GM12872 (cell line): Measurements from ENCODE around the gene RUNX2.

ENCODE experiments used
- TF ChIP-seq, protein P1 (sequence below): IDR thresholded peaks from 3 replicates; pipeline ENCODE4 v1.5.1; 2011; ENCODE audit warnings: low read depth, mild to moderate bottlenecking, low read length, moderate library complexity; ENCODE audit not compliant: insufficient read depth

Gene RUNX2

DNA sequence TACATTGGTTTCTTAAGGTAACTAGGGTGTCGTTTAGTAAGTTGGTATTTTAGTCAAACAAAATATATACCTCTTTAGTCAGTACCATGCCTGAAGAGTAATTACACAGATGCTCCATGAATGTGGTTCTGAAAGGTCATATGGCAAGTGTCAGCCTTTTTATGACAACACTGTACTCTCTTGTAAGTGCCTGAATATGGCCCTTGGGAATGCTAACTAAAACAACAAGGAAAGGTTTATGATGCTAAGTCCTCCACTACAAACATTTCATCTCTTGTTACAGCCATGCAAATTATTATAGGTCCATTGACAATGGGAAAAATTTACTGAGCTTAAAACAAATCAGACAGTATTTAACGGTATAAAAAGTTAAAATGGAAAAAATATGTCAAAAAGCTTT lies 88.6 kb downstream of the RUNX2 start:
- TF ChIP-seq, protein P1, sequence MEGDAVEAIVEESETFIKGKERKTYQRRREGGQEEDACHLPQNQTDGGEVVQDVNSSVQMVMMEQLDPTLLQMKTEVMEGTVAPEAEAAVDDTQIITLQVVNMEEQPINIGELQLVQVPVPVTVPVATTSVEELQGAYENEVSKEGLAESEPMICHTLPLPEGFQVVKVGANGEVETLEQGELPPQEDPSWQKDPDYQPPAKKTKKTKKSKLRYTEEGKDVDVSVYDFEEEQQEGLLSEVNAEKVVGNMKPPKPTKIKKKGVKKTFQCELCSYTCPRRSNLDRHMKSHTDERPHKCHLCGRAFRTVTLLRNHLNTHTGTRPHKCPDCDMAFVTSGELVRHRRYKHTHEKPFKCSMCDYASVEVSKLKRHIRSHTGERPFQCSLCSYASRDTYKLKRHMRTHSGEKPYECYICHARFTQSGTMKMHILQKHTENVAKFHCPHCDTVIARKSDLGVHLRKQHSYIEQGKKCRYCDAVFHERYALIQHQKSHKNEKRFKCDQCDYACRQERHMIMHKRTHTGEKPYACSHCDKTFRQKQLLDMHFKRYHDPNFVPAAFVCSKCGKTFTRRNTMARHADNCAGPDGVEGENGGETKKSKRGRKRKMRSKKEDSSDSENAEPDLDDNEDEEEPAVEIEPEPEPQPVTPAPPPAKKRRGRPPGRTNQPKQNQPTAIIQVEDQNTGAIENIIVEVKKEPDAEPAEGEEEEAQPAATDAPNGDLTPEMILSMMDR: no peak

DNA sequence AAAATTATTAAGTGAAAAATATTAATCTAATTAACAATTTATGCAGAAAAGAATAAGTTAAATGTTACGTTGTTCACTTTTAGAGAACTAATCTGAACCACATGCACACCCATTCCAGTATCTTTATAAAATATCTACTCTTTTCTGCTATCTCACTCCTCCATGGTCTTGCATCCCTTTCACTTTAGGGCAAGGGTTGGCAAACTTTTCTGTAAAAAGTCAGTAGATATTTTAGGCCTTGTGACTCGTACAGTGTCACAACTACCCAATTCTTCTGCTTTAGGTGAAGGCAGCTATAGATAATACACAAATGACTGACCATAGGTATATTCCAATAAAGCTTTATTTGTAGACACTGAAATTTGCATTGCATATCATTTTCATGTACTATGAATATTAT lies 89.3 kb downstream of the RUNX2 start:
- TF ChIP-seq, protein P1: no peak

DNA sequence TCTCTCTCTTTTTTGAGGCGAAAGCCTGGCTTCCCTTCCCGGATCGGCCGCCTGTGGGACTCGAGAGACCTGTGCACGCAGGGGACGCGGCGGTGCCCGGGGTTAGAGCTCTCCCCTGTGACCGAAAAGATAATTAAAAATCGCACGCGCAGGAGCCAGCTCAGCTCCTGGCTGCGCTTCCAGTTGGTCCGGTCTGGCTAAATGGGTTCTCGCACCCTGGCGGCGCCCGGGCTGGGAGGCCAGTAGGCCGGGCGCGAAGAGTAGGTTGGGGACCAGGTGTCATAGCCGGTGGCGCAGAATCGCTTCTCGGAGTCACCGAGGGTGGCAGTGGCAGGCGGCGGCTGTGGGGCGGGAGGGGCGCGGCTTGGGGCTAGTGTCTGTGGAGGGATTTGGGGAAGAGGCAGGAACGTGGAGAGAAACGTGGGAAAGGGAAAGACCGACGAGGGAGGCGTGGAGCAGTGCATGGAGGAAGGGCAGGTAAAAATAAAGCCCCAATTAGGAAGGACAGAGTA lies 91.5 kb downstream of the RUNX2 start:
- TF ChIP-seq, protein P1: 0 out of 3 replicates have a peak, but pooled peaks have one; percentile 3

DNA sequence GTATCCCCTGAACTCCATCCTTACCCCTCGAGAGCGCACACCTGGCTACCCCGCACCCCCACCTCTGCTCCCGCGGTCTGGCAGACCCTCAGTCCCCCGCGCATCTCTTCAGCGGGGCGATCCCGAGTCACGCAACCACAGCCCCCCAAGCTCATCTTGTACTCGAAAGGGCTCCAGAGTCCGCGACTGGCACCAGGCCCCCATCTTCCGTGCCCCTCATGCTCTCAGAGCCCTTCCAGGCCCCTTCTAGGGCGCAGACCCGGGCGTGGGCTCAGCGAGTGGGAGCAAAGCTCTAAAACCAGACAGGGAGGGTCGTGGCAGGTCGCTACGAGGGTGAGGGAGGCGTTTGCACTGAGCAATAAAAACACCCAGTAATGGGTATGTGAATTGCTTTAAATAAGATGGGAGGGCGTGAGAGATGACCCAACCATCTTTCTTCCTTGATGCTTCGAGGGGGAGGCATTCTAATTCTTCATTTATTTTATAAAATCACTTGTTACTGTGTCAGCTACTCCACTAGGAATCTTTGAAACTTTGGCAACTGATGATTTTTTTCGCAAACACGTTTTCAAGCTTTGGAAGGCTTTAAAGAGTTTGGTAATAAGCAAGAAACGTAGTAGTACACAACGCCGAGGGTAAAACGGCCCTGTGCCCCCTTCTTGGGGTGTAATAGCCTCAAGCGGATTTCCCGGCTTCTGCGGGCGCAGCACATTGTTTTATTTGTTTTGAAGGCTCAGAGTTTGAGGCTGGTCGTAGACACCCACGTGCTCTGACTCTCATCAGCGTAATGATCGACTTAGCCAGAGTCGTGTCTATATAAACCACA lies 92.2 kb downstream of the RUNX2 start:
- TF ChIP-seq, protein P1: no peak

DNA sequence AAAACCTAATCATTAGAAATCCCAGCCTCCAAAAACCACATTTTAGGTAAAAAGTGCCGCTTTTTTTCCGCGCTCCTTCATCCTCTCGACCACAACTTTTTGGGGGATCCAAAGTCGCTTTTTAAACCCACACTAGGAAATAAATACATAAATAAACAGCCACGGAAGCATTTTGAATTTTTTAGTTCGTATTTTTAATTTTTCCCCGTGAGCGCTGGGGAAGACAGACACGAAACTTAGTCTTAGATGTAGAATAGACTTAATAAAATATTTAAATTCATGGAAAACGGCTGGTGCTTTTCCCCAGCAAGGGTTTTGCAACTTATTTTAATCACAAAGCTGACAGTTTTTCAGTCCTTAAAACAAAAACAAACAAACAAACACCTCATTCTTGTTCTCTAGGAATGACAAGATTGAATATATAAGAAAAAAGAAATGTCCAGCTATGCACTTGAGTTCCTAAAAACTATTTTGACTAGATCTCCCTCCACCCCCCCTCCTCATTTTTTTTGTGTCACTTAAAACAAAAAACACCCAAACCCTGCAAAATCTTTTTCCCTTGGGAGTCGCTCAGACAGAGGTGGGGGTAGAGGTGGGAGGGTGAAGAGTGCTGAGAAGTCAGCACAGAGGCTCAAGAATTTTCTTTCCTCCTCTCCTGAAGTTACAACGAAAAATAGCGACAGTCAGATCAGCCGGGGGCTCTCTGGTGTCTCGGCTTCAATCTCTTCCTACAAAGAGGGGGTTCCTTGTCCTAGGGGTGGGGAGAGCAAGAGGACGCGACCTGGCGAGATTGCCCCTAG lies 93.0 kb downstream of the RUNX2 start:
- TF ChIP-seq, protein P1: no peak

DNA sequence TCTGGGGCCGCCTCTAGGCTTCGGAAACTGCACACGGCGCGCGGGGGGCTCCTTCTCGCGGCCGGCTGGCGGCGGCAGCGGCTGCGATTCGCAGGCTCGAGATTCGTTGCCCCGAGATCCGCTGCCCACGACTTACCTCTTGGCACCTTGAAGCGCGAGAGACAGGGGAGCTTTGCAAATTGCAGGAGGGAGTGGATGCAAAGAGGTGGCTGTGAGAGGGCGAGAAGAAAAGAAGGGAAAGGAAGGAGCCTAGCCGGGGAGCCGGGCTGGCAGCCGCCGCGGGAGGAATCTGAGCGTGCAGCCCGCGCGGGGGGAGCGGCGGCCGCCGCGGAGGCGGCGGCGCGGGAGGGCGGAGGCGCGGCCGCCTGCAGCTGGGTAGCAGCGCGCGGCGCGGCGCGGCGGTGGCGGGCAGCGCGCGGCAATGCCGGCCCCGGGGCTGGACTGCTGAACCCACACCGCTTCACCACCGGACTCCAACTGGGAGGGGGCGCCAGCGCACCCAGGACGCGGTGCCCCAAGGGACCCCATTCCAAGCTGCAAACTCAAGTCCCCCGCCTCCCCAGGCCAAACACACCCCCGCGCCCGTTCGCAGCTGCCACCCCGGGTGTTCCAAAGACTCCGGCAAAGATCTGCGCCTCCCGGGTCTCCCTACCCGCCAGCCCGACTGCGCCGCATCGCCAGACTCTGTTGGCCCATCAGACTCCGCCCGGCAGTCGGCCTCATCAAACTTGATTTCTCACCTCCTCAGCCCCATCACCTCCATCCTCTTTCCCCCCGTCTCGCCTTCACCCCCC lies 93.8 kb downstream of the RUNX2 start:
- TF ChIP-seq, protein P1: no peak
